ENCODE measurements around the gene SCARF2. TPM values are rescaled to one million over a fixed set of nuclear protein-coding genes. Genes with fewer than 3 reads are reported as not detected.
"Not testable (repeated sequence)": the region's sequence is repeated elsewhere in the genome, so short reads cannot be mapped to it uniquely, and the experiment has no call there.

The SCARF2 gene
- total and polyA plus RNA-seq, 12 donors, result 1.8 to 5.3 (median 3.3) TPM

GRCh38 chr22:20414450-20414849 is 23.2 kb downstream of the SCARF2 start:
- Histone ChIP-seq H3K27ac (no peak overlapping the region), H3K27me3 (no peaks in the 10 kb centered on the region), H3K4me3 (no peak overlapping the region), H3K4me1 (peaks cover 0 to 9% (median 5%) of the 10 kb centered on the region in 9 donors), H3K9me3 (no peaks in the 10 kb centered on the region), H3K36me3 (no peaks in the 10 kb centered on the region)
- TF ChIP-seq CTCF (IDR thresholded peaks at IDR 0.05), result no peak
- ATAC-seq (no peak), DNase-seq (no peak)
- 51 to 77% methylated on average over 3 of the region's 3 CpGs for WGBS, 2 donors
- intact Hi-C loops (cut with DNase I), result loop anchor here in 5 of 10 donors (2.0 to 10.0 kb wide), 3 partner anchors 42 to 280 kb away; no protein-coding TSS in a partner anchor

DNA sequence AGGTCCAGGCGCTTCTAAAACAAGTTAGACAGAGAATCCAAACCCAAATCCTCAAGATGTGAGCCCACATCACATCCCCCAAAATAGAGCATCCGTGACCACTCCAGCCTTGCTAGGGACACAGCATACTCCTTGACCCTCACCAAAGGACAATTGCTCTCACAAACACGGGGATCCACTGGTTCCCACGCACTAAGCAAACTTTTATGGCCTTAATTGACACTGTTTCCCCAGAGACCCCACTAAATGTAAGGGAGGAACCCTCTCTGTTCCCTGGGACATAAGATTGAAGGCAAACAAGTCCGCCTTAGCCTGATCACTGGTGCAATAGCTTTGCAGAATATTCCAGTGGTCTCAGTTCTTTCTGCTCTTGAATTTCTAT is 23.6 kb downstream of the SCARF2 start:
- no peak overlapping the region for H3K4me3 ChIP-seq
- H3K9me3 ChIP-seq, result no peaks in the 10 kb centered on the region
- WGBS, 2 donors, result 87 to 88% methylated on average over 5 of the region's 5 CpGs
- DNase-seq, result no peak
- no peaks in the 10 kb centered on the region for H3K27me3 ChIP-seq
- H3K27ac ChIP-seq, result no peak overlapping the region
- no peak for TF ChIP-seq CTCF (IDR thresholded peaks at IDR 0.05)
- ATAC-seq, result no peak
- H3K36me3 ChIP-seq, result no peaks in the 10 kb centered on the region
- H3K4me1 ChIP-seq, result peaks cover 0 to 9% (median 5%) of the 10 kb centered on the region in 9 donors
- intact Hi-C loops (cut with DNase I), result loop anchor here in 5 of 10 donors (2.0 to 10.0 kb wide), 3 partner anchors 43 to 281 kb away; no protein-coding TSS in a partner anchor

DNA sequence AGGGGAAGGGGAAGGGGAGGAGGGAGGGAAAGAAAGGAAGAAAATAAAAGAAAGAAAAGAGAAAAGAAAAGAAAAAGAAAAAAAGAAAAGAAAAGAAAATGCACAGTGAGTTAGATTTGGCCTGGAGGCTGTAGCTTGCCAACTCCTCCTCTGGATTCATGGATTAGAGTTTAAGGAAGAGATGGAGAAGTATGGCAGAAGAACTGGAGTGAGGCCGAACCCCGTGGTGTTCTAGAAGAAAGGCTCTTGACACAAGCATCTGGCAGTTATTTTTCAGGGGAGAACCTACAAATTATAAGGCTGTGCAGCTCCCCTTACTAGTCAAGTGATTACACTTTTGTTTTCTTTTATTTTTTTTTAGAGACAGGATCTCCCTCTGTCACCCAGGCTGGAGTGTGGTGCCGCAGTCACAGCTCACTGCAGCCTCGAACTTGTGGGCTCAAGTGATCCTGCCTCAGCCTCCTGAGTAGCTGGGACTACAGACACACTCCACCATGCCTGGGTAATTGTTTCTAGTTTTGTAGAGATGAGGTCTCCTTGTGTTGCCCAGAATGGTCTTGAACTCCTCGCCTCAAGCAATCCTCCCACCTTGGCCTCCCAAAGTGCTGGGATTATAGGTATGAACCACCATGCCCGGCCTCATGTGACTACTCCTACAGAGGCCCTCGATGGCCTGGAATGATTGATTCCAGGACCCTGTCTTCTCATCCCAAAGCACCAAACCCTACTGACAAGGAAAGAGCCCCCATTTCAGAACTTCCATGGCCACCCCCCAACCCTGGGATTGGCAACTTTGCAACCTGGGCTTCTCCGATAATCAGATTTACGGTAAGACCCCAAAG is 24.2 kb downstream of the SCARF2 start:
- Histone ChIP-seq H3K4me3 (no peak overlapping the region), H3K27me3 (no peaks in the 10 kb centered on the region), H3K9me3 (no peaks in the 10 kb centered on the region), H3K27ac (no peak overlapping the region), H3K36me3 (peaks cover 0 to 3% (median 0%) of the 10 kb centered on the region in 9 donors), H3K4me1 (peaks cover 0 to 6% (median 3%) of the 10 kb centered on the region in 9 donors)
- 92% methylated on average over 9 of the region's 9 CpGs for WGBS, 2 donors
- no peak for TF ChIP-seq CTCF (IDR thresholded peaks at IDR 0.05)
- ATAC-seq (no peak), DNase-seq (no peak)
- intact Hi-C loops (cut with DNase I), result loop anchor here in 5 of 10 donors (2.0 to 10.0 kb wide), 3 partner anchors 43 to 281 kb away; no protein-coding TSS in a partner anchor

- intact Hi-C loops (cut with DNase I), result loop anchor here in 4 of 10 donors (10.0 kb wide), 2 partner anchors 162 to 282 kb away; no protein-coding TSS in a partner anchor
- DNase-seq, result no peak
- H3K36me3 ChIP-seq, result peaks cover 0 to 11% (median 0%) of the 10 kb centered on the region in 9 donors
- no peak overlapping the region for H3K27ac ChIP-seq
- H3K4me3 ChIP-seq, result no peak overlapping the region
- WGBS, 2 donors, result 68 to 77% methylated on average over 10 of the region's 10 CpGs
- no peaks in the 10 kb centered on the region for H3K27me3 ChIP-seq
- no peaks in the 10 kb centered on the region for H3K4me1 ChIP-seq
- H3K9me3 ChIP-seq, result no peaks in the 10 kb centered on the region
- no peak for TF ChIP-seq CTCF (IDR thresholded peaks at IDR 0.05)
- no peak for ATAC-seq
Measured at GRCh38 chr22:20412474-20413216, 25.0 kb downstream of the SCARF2 start.

GRCh38 chr22:20409385-20409784 is 28.2 kb downstream of the SCARF2 start:
- 96 to 98% methylated on average over 3 of the region's 3 CpGs for WGBS, 2 donors
- ATAC-seq; DNase-seq; intact Hi-C loops (cut with DNase I); H3K9me3 ChIP-seq; H3K4me3 ChIP-seq; H3K27me3 ChIP-seq; H3K4me1 ChIP-seq; H3K27ac ChIP-seq: not testable (repeated sequence)
- peaks cover 0 to 41% (median 20%) of the 10 kb centered on the region in 9 donors for H3K36me3 ChIP-seq

All from heart right ventricle (tissue), 16 donors.